NCI-H2081 (cell line): ENCODE measurements around the gene MCHR1.

Experiments
- DNase-seq, 2 experiments: peaks; one replicate each; lab custom pipeline; 2025; lab: John Stamatoyannopoulos, UW

MCHR1 gene

DNA sequence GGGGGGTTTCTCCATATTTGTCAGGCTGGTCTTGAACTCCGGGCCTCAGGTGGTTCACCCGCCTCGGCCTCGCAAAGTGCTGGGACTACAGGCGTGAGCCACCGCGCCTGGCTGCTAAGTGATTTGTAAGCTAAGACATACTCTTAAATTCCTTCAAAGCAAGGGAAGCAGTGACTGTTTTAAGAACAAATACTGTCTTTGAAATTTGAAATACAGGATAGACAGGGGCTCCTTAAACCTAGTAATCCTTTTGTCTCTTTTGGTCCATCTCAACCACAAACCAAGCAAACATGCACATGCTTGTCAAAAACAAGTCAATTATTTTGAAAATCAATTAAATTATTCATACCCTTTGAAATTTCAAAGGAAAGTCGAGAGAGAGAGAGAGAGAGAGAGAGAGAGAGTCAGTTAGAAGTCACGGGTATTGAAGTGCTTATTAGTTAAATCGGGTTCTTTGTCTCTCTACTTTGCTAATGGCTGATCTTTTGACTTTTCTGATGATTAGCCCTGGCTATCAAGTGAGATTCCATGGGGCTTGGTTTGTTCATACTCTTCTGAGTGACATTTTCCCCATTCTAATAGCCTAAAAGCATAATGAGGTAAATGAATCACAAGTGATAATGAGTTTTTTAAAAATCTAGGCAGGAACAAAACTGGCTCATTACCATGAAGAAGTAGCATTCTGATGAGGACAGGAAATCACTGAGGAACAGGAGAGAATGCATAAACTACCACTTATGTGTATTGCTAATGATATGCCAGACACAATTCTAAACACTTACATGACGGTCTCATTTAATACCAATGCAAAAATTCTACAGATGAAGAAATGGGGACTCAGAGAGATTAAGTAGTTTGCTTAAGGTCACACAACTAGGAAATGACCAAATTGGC lies 48.0 kb downstream of the MCHR1 start:
- no peak for DNase-seq

DNA sequence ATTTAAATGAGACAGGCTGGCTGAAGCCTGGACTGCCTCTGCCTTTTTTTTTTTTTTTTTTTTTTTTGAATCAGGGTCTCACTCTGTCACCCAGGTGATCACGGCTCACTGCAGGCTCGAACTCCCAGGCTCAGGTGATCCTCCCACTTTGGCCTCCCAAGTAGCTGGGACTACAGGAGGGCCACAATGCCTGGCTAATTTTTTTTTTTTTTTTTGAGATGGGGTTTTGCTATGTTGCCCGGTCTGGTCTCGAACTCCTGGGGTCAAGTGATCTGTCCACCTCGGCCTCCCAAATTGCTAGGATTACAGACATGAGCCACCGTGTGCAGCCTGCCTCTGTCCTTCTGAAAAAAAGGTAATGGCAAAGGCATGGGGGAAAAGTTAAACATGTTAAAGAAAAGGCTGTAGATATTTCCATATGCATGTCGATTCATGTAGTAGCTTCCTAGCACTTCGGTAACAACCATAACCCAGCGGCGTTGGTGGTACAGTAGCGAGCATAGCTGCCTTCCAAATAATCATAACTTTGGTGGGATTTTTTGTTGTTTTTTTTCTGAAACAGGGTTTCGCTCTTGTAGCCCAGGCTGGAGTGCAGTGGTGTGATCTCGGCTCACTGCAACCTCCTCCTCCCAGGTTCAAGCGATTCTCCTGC lies 48.8 kb downstream of the MCHR1 start:
- no peak for DNase-seq

DNA sequence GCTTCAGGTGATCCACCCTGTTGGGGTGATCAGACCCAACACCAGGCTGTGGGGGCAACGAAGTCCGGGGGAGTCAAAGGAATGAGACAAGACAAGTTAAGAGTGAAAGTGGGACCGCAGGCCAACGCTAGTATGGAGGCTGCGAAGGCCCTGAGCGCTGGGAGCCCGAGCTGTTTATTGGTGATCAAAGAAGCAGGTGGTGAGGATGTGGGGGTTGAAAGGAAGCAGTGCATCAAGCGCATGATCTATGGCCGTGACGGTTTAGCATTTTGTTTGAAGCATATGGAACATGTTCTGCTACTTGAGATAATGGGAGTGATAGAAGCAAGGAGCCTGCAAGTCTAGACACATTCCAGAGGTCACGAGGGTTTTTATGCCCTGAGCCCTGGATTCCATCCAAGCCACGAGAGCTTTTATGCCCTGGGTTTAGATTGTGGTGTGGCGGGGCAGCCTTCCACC lies 49.5 kb downstream of the MCHR1 start:
- DNase-seq: no peak

DNA sequence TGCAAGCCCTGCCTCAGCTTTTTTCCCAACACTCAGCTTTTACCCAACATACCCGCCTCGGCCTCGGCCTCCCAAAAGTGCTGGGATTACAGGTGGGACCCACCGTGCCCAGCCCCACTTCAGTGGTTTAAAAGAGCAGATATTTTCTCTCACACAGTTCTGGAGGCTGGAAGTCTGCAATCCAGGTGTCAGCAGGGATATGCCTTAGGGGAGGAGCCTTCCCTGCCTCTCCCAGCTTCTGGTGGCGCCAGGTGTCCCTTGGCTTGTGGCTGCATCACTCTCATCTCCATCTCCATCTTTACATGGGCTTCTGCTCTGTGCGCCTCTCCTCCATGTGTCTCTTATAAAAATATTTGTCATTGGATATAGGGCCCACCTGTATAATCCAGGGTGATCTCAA lies 50.0 kb downstream of the MCHR1 start:
- DNase-seq: no peak
